Smooth muscle cell of the coronary artery (primary cell): ENCODE results near the gene SCARF1. TPM values are rescaled to one million over a fixed set of nuclear protein-coding genes. Genes with fewer than 3 reads are reported as not detected.

Experiments
- total RNA-seq: library from RNA; depleted of rRNA; stranded (reverse); fragments of >200 nt; gene quantifications from 2 replicates; pipeline ENCODE4 v1.2.3, GENCODE V29; 2014; ENCODE audit warnings: low replicate concordance

The SCARF1 gene, protein sequence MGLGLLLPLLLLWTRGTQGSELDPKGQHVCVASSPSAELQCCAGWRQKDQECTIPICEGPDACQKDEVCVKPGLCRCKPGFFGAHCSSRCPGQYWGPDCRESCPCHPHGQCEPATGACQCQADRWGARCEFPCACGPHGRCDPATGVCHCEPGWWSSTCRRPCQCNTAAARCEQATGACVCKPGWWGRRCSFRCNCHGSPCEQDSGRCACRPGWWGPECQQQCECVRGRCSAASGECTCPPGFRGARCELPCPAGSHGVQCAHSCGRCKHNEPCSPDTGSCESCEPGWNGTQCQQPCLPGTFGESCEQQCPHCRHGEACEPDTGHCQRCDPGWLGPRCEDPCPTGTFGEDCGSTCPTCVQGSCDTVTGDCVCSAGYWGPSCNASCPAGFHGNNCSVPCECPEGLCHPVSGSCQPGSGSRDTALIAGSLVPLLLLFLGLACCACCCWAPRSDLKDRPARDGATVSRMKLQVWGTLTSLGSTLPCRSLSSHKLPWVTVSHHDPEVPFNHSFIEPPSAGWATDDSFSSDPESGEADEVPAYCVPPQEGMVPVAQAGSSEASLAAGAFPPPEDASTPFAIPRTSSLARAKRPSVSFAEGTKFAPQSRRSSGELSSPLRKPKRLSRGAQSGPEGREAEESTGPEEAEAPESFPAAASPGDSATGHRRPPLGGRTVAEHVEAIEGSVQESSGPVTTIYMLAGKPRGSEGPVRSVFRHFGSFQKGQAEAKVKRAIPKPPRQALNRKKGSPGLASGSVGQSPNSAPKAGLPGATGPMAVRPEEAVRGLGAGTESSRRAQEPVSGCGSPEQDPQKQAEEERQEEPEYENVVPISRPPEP
- 0.23 and 0.94 TPM in 2 replicates for total RNA-seq

DNA sequence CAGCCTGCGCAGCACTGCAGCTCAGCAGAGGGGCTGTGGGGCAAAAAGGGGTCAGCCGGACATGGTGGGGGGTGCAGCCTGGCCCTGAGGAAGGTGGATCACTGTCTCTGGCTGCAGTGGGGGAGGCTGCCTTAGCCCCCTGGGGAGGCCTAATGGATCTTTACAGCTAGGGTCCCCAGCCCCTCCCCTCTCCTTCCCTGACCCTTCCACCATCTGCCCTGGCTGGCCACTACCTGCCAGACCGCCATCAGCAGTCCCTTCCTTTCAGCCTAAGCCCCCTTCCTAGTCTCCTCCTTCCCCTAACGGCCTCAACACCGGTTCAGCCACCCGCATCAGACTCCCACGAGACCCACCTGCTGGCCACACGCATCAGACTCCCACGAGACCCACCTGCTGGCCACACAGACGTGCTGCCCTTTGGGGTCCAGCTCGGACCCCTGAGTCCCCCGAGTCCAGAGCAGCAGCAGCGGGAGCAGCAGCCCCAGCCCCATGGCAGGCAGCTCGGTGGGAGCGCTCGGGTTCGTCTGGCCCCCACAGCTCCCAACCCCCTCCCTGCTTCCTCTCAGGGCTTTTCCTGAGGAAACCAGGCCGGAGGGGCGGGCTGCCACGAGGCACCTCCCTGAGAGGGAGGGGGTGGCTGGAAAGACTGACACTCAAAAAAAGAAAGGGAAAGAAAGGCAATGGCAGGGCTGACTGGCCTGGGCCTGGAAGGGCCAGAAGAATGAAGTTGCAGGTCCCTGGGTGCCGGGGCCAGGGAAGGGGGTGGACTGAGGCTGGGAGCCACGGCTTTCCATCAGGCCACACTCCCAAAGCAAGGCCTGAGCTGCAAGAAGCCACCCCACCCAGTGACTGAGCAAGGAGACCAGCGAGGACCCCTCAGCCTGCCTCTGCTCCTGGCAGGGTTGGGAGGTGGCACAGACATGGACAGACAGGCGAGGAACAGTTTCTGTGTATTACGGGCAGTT, at the start of gene SCARF1:
Gene SCARF1, minus strand, starts transcription at position 526 of the 965 bp plus-strand sequence. Its CDS starts 35 bp downstream, at position 491.

DNA sequence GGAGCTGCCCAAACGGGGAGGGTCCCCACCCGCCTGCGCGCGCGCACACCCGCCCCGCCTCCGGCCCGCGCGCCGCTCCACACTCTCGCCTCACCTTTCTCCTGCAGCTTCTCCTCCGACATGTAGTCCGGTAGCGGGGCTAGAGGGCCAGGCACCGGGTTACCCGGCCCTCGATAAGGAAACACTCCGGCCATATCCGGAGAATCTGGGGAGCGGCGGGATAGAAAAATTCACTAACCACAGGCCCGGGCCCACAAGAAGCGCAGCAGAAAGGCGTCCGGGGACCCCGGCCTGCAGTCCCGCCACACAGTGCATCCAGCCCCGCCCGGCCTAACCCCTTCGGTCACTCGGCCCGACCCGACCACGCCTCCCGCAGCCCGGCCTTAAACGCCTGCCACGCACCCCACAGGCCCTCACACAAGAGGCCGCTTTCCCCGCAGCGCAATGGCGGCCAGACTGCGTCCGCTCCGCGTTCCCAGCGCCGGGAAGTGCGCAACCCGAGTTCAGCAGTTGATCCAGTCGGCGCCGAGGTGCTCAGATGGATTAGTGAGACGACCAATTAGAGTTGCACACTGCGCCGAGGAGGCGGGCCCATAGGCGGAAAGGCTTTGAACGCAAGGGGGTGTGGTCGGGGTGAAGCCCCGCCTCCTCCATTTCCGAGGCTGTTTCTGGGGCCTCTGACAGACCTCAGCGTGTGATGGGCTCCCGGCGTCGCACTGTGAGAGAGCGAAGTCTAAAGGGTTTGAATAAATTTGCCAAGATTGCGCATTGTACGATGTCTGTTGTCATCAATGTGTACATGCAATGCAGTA, 39.1 kb upstream of the SCARF1 start, which contains the start of gene PRPF8:
Gene PRPF8, minus strand, starts transcription at position 490 of the 812 bp plus-strand sequence. Its CDS starts 296 bp downstream, at position 194.

GRCh38 chr17:1649844-1650501, 4.4 kb upstream of the SCARF1 start, which contains the start of gene RILP:
Gene RILP (minus strand): TSS chr17:1649866. CDS start chr17:1649804, 62 bp downstream.

DNA sequence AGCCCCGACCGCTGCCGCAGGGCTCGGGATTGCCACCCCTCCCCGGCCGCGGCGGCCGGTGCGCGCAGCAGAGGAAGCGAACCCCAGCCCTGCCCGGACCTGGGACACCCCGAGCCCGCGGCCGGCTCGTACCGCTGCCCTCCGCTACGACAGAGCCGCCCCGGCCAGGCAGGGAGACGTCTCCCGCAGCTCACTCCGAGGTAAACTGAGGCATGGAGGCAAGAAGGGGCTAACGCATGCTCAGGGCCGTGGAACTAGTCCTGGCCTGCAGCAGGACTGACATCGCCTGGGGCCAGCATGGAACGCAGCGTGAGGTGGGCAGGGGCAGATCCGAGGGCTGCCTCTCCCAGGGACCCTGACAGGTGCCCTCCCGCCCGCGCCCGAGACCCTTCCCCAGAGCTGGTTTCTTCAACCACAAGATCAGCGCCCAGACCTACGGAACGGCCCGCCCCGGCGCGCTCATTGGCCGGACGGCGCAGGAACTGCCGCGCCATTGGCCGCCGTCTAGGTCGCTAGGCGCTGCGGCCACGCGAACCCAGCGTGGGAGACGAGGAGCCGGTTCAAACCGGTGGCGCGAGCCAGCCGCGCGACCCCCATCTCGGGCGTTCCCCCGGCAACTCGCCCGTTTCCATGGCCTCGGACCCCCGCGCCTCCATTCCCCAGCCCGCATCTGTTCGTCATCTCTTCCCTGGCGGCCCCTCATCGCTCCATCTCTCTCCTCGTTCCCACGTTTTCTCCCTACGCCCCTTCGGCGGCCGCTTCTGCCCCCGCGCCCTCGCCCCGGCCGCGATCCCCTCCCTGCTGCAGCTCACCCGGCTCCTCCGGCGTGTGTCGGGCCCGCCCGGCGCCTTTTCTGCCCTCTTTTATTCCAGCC, 17.3 kb downstream of the SCARF1 start, which contains the start of gene SLC43A2:
Gene SLC43A2, minus strand, starts transcription at position 853 of the 874 bp plus-strand sequence. CDS start 960 bp downstream, outside the sequence.

Other genes with a start within 250 kb of the SCARF1 start
- gene YWHAE, start 245.5 kb downstream of the SCARF1 start, total RNA-seq: 318 and 384 TPM in 2 replicates
- gene CRK, start 189.5 kb downstream of the SCARF1 start, total RNA-seq: 87.8 and 98.9 TPM in 2 replicates
- gene MYO1C, start 153.0 kb downstream of the SCARF1 start, total RNA-seq: 170 and 286 TPM in 2 replicates
- gene INPP5K, start 129.1 kb downstream of the SCARF1 start, total RNA-seq: 29.7 and 31.1 TPM in 2 replicates
- gene PITPNA, start 82.9 kb downstream of the SCARF1 start, total RNA-seq: 14.6 and 23.2 TPM in 2 replicates
- 7.8 and 16.5 TPM in 2 replicates for gene SLC43A2, start 16.9 kb downstream of the SCARF1 start, total RNA-seq
- 6.2 and 6.8 TPM in 2 replicates for gene RILP, start 4.1 kb upstream of the SCARF1 start, total RNA-seq
- gene PRPF8, start 39.1 kb upstream of the SCARF1 start, total RNA-seq: 69.7 and 82.7 TPM in 2 replicates
- 1.8 and 4.3 TPM in 2 replicates for gene TLCD2, start 64.6 kb upstream of the SCARF1 start, total RNA-seq
- 13.6 and 47.5 TPM in 2 replicates for gene WDR81, start 79.0 kb upstream of the SCARF1 start, total RNA-seq
- not detected in 2 replicates for gene SERPINF2, start 97.1 kb upstream of the SCARF1 start, total RNA-seq
- 25.3 and 562 TPM in 2 replicates for gene SERPINF1, start 116.3 kb upstream of the SCARF1 start, total RNA-seq
- gene SMYD4, start 184.2 kb upstream of the SCARF1 start, total RNA-seq: 5.9 and 7.6 TPM in 2 replicates
- gene RPA1, start 184.3 kb upstream of the SCARF1 start, total RNA-seq: 36.0 and 55.3 TPM in 2 replicates